A673 (cell line): ENCODE results near the gene CDK5RAP1.

ENCODE experiments used
- CTCF ChIP-seq: fragments of 300-800, 200-600 bp; sonication (generic); conservative IDR thresholded peaks from 2 replicates; pipeline ENCODE4 v1.5.1; 2017; ENCODE audit warnings: low read depth, mild to moderate bottlenecking, antibody characterized with exemption, low read length, moderate library complexity, mixed read lengths
- EZH2 ChIP-seq: fragments of 200-600 bp; sonication (generic); IDR thresholded peaks from 2 replicates; pipeline ENCODE4 v1.6.1; 2017; ENCODE audit warnings: borderline replicate concordance, low read depth, mild to moderate bottlenecking, mixed read lengths, antibody characterized with exemption, low read length; ENCODE audit not compliant: poor library complexity, severe bottlenecking

DNA sequence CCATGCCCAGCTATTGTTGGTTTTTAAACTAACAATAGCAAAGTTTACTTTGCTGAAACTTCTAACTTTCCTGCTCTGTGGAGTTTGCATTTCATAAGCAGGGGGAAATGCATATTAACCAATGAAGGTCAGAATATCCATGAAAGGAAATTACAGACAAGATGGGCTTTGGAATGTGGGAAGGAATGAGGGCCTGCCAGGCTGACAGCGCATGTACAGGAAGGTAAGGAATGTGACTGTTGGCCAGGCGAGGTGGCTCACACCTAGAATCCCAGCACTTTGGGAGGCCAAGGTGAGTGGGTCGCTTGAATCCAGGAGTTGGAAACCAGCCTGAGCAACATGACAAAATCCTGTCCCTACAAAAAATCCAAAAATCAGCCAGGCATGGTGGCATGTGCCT lies 49.6 kb downstream of the CDK5RAP1 start:
- no peak for TF ChIP-seq EZH2
- no peak for TF ChIP-seq CTCF
